Small intestine (tissue), 7 donors: ENCODE data around the gene PIP4K2B. TPM values are rescaled to one million over a fixed set of nuclear protein-coding genes. Genes with fewer than 3 reads are reported as not detected.
"Not testable (repeated sequence)": the region's sequence is repeated elsewhere in the genome, so short reads cannot be mapped to it uniquely, and the experiment has no call there.

Source experiments
- DNase-seq, 2 donors: peaks; one replicate each; pipeline versions ENCODE4 v3.0.0 to v3.0.0-alpha.2; 2013
- FAIRE-seq: peaks from 2 replicates; lab custom pipeline; 2012; peaks lifted over from hg19 to GRCh38; lab: Jason Lieb, UNC
- H3K27ac ChIP-seq, 3 donors: one replicate each; pipeline ENCODE4 v1.5.1; 2013; ENCODE audit warnings: low read length in 2 of 3, mild to moderate bottlenecking in 2 of 3, control low read depth in 1 of 3, inconsistent platforms in 1 of 3, low read depth in 1 of 3, moderate library complexity in 1 of 3
- H3K27me3 ChIP-seq, 3 donors: one replicate each; pipeline ENCODE4 v1.6.1; 2013; ENCODE audit warnings: low read length in 3 of 3, inconsistent platforms in 1 of 3; ENCODE audit not compliant: control insufficient read depth in 3 of 3, insufficient read depth in 3 of 3
- H3K36me3 ChIP-seq, 3 donors: one replicate each; pipeline ENCODE4 v1.6.1; 2013; ENCODE audit warnings: low read length in 3 of 3, inconsistent platforms in 1 of 3, low read depth in 1 of 3, mild to moderate bottlenecking in 1 of 3, moderate library complexity in 1 of 3; ENCODE audit not compliant: control insufficient read depth in 3 of 3, insufficient read depth in 2 of 3
- H3K4me1 ChIP-seq, 3 donors: one replicate each; pipeline ENCODE4 v1.6.1; 2013; ENCODE audit warnings: low read length in 2 of 3, inconsistent platforms in 1 of 3, low read depth in 1 of 3, mild to moderate bottlenecking in 1 of 3, moderate library complexity in 1 of 3; ENCODE audit not compliant: control insufficient read depth in 3 of 3, insufficient read depth in 2 of 3
- H3K4me3 ChIP-seq, 3 donors: one replicate each; pipeline ENCODE4 v1.5.1; 2013; ENCODE audit warnings: low read length in 3 of 3, control low read depth in 1 of 3, inconsistent platforms in 1 of 3, low read depth in 1 of 3, mild to moderate bottlenecking in 1 of 3, moderate library complexity in 1 of 3
- H3K9me3 ChIP-seq, 2 donors: one replicate each; pipeline ENCODE4 v1.6.1; 2013; ENCODE audit warnings: low read depth in 1 of 2, low read length in 1 of 2; ENCODE audit not compliant: control insufficient read depth in 2 of 2, insufficient read depth in 1 of 2
- WGBS, 3 donors: extraction: QIAGEN DNeasy Blood & Tissue Kit; methylation state at CpG; one replicate each; pipeline ENCODE4 v1.1.7; 2013; 5-methylcytosine and 5-hydroxymethylcytosine counted together
- polyA plus RNA-seq, 4 donors: library from polyadenylated mRNA; stranded (reverse) in 3 of 4; unstranded in 1 of 4; fragments of 200-250 nt in 3 of 4; fragments of 120-200 nt in 1 of 4; gene quantifications; one replicate each; pipeline versions ENCODE4 v1.2.1 to v1.2.3, GENCODE V29; 2013
- donor health status: healthy with polysubstance abuse.
- donor health status: control.
- donor health status: control.
- donor health status: Bipolar disorder and iron deficiency.
- donor health status: healthy.

The PIP4K2B gene
- polyA plus RNA-seq, 4 donors: 4.9 to 28.0 (median 12.2) TPM

- peak overlapping the region in 1 of 3 donors; percentile 56 for H3K27ac ChIP-seq
- DNase-seq: peak; percentile 87 to 90
- 14 to 66% (median 45%) methylated on average over 5 to 7 of the region's 8 CpGs for WGBS, 3 donors
- peaks cover 7 to 37% (median 10%) of the 10 kb centered on the region in 3 donors for H3K4me1 ChIP-seq
- peaks cover 0 to 60% (median 8%) of the 10 kb centered on the region in 3 donors for H3K36me3 ChIP-seq
- not testable (repeated sequence) for H3K4me3 ChIP-seq, H3K27me3 ChIP-seq, H3K9me3 ChIP-seq, FAIRE-seq
Observed at GRCh38 chr17:38726145-38726544, 73.2 kb downstream of the PIP4K2B start.

DNA sequence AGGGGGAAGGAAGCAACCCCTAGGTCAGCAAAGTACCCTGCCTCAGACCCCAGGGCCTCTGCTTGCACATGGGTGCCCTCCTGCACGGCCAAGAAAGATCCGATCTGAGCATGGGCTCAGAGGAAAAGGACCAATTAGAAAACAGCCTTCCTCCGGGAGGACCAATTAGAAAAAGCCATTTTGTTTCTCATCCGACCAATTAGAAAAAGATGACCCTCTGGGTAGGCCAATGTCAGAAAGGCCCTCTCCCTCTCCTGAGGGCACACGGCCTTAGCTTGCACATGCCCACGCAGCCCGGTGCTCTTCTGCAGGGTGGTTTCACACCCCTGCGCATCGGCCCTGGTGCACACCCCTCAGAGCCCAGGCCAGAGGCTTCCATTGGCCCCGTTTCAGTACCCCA is 74.3 kb downstream of the PIP4K2B start:
- Histone ChIP-seq H3K9me3 (no peaks in the 10 kb centered on the region), H3K4me1 (peaks cover 7 to 33% (median 10%) of the 10 kb centered on the region in 3 donors), H3K4me3 (no peak overlapping the region), H3K36me3 (peaks cover 0 to 65% (median 10%) of the 10 kb centered on the region in 3 donors), H3K27ac (peak overlapping the region in 1 of 3 donors; percentile 56), H3K27me3 (no peaks in the 10 kb centered on the region)
- DNase-seq (no peak), FAIRE-seq (no peak)
- WGBS, 3 donors: 52 to 71% (median 71%) methylated on average over 9 to 10 of the region's 10 CpGs

DNA sequence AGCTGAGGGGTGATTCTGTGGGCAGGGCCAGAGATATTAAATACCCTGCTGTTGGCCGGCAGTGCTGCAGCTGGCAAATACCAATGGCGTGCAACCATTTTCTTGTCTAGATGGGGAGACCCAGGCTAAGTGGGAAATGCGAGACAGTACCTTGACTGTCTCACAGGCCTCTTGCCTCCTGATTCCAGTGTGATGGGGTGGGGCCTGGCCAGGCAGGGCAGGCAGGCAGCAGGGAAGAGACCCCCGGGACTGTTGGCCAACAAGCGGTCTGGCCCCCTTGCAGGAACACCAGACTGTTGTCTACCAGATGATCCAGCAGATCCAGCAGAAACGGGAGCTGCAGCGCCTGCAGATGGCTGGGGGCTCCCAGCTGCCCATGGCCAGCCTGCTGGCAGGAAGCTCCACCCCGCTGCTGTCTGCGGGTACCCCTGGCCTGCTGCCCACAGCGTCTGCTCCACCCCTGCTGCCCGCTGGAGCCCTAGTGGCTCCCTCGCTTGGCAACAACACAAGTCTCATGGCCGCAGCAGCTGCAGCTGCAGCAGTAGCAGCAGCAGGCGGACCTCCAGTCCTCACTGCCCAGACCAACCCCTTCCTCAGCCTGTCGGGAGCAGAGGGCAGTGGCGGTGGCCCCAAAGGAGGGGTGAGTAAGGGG is 74.9 kb downstream of the PIP4K2B start:
- Histone ChIP-seq H3K4me3 (no peak overlapping the region), H3K9me3 (no peaks in the 10 kb centered on the region), H3K27me3 (no peaks in the 10 kb centered on the region), H3K27ac (no peak overlapping the region), H3K36me3 (peaks cover 0 to 71% (median 10%) of the 10 kb centered on the region in 3 donors), H3K4me1 (peaks cover 7 to 35% (median 14%) of the 10 kb centered on the region in 3 donors)
- WGBS, 3 donors: 20 to 58% (median 53%) methylated on average over 14 to 16 of the region's 16 CpGs
- DNase-seq (no peak), FAIRE-seq (no peak)

- no peak overlapping the region for H3K27ac ChIP-seq
- WGBS, 3 donors: 79 to 90% (median 81%) methylated on average over 9 to 16 of the region's 16 CpGs
- no peak for DNase-seq
- no peak for FAIRE-seq
- H3K4me3 ChIP-seq: no peak overlapping the region
- H3K27me3 ChIP-seq: no peaks in the 10 kb centered on the region
- peaks cover 4 to 78% (median 12%) of the 10 kb centered on the region in 3 donors for H3K36me3 ChIP-seq
- no peaks in the 10 kb centered on the region for H3K9me3 ChIP-seq
- H3K4me1 ChIP-seq: peaks cover 2 to 33% (median 6%) of the 10 kb centered on the region in 3 donors
Observed at GRCh38 chr17:38721802-38722201, 77.6 kb downstream of the PIP4K2B start.

DNA sequence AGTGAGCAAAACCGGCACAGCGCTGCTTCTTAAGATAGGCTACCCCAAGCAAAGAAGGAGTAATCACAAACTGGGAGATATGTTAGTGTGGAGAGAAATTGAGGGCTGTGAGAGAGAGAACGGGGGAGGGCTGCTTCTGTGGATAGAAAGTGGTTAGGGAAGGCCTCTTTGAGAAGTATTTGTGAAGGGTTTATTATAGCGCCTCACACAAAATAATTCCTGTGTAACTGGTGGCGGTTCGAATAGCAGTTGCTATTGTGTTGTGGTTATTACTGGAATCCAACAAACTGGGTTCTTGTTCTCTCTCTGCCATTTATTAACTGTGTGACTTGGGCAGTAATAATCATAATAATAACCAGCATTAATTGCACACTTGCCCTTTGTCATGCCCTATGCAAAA is 78.4 kb downstream of the PIP4K2B start:
- H3K9me3 ChIP-seq: no peaks in the 10 kb centered on the region
- DNase-seq (no peak), FAIRE-seq (no peak)
- H3K4me3 ChIP-seq: no peak overlapping the region
- peaks cover 2 to 28% (median 6%) of the 10 kb centered on the region in 3 donors for H3K4me1 ChIP-seq
- H3K27me3 ChIP-seq: no peaks in the 10 kb centered on the region
- 86 to 96% (median 89%) methylated on average over 6 of the region's 6 CpGs for WGBS, 3 donors
- no peak overlapping the region for H3K27ac ChIP-seq
- H3K36me3 ChIP-seq: peaks cover 5 to 84% (median 12%) of the 10 kb centered on the region in 3 donors

GRCh38 chr17:38719943-38720641 is 79.3 kb downstream of the PIP4K2B start:
- Histone ChIP-seq H3K4me1 (peaks cover 2 to 21% (median 6%) of the 10 kb centered on the region in 3 donors), H3K27me3 (no peaks in the 10 kb centered on the region), H3K27ac (no peak overlapping the region), H3K9me3 (no peaks in the 10 kb centered on the region), H3K36me3 (peaks cover 5 to 85% (median 12%) of the 10 kb centered on the region in 3 donors), H3K4me3 (no peak overlapping the region)
- no peak for DNase-seq
- no peak for FAIRE-seq
- 66 to 75% (median 74%) methylated on average over 32 to 39 of the region's 39 CpGs for WGBS, 3 donors

DNA sequence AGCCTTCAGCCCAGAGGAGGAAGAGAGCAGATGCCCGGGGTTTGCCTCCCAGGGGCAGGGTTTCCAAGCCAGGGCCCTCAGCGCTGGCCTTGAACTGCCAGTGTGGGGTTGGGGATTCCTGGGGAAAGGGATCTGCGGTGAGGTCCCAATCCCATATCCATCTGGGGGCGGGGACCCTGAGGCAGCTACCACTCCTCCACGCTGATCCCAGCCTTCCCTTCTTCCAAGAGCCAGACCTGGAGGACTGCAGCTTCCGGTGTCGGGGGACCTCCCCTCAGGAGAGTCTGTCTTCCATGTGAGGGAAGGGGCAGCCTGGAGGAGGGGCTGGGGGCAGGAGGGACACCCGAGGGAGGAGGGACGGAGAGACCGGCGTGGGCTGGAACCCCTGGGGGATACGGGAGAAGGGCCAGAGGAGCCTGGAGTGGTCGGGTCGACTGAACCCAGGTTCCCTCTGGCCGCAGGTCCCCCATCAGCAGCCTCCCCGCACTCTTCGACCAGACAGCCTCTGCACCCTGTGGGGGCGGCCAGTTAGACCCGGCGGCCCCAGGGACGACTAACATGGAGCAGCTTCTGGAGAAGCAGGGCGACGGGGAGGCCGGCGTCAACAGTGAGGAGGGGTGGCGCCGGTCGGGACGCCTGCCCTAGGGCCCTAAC is 79.9 kb downstream of the PIP4K2B start:
- Histone ChIP-seq H3K9me3 (no peaks in the 10 kb centered on the region), H3K27me3 (no peaks in the 10 kb centered on the region), H3K27ac (peak overlapping the region in 1 of 3 donors; percentile 25), H3K4me1 (peaks cover 2 to 16% (median 6%) of the 10 kb centered on the region in 3 donors), H3K4me3 (no peak overlapping the region), H3K36me3 (peaks cover 8 to 85% (median 12%) of the 10 kb centered on the region in 3 donors)
- DNase-seq: no peak
- 88 to 90% (median 89%) methylated on average over 26 to 29 of the region's 29 CpGs for whole genome bisulfite sequencing, 3 donors
- FAIRE-seq: no peak

DNA sequence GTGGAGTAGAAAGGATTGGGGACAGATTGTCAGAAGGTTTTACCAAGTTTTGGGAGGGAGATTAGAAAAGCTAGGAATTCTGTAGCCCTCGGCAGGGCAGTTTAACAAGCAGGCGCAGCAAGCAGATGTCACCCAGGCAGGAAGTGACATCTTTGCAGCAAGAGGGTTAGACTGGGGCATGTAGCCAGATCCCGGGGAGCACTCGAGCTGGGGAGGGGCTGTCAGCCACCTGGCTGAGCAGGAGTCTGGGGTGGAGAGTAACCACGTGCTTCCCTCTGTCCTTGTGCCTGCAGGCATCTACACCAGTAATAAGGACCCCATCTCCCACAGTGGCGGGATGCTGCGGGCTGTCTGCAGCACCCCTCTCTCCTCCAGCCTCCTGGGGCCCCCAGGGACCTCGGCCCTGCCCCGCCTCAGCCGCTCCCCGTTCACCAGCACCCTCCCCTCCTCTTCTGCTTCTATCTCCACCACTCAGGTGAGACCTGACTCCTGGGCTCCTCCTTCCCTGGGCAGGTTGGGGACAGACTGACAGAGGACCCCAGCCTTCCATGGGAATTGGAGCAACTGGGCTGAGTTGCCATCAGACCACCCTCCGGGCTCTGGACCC is 82.1 kb downstream of the PIP4K2B start:
- 60 to 68% (median 63%) methylated on average over 10 to 12 of the region's 12 CpGs for WGBS, 3 donors
- Histone ChIP-seq H3K9me3 (no peaks in the 10 kb centered on the region), H3K4me1 (peaks cover 2 to 16% (median 6%) of the 10 kb centered on the region in 3 donors), H3K4me3 (no peak overlapping the region), H3K27me3 (no peaks in the 10 kb centered on the region), H3K27ac (no peak overlapping the region), H3K36me3 (peaks cover 7 to 91% (median 18%) of the 10 kb centered on the region in 3 donors)
- no peak for FAIRE-seq
- DNase-seq: no peak
